GM12801 (cell line): ENCODE measurements around the gene ZDHHC24.

ENCODE experiments used
- CTCF ChIP-seq: IDR thresholded peaks from one replicate; pipeline ENCODE4 v1.5.1; 2011; ENCODE audit warnings: control low read depth; ENCODE audit not compliant: insufficient read length; ENCODE audit errors: extremely low read depth

Gene ZDHHC24

DNA sequence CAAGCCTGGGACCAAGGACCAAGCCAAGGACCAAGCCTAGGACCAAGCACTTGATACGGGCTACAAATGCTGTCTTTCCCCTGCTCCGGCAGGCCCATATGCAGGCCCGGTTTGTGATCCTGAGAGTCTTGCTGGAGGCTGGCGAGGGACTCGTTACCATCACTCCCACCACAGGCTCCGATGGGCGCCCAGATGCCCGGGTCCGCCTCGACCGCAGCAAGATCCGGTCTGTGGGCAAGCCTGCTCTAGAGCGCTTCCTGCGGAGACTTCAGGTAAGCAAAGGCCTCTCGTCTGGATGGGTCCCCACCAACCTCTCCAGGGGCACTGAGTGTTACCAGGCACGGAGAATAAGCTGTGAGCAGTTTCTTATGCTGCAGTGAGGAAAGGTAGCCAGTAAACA, 48.6 kb downstream of the ZDHHC24 start:
- no peak for TF ChIP-seq CTCF

DNA sequence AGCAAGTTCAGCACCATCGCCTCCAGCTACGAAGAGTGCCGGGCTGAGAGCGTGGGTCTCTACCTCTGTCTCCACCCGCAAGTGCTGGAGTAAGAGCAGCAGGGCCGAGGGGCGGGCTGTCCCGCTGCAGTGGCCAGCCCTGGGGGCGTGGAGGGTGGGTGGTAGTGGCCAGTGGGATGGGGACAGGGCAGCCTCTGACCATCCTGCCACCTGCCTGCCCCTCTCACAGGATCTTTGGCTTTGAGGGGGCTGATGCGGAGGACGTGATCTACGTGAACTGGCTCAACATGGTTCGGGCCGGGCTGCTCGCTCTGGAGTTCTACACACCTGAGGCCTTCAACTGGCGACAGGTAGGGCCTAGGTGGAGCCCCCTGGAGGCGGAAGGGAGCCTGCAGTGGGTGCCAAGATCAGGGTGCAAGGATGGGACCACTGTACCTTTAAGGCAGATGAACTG, 50.4 kb downstream of the ZDHHC24 start:
- TF ChIP-seq CTCF = no peak

DNA sequence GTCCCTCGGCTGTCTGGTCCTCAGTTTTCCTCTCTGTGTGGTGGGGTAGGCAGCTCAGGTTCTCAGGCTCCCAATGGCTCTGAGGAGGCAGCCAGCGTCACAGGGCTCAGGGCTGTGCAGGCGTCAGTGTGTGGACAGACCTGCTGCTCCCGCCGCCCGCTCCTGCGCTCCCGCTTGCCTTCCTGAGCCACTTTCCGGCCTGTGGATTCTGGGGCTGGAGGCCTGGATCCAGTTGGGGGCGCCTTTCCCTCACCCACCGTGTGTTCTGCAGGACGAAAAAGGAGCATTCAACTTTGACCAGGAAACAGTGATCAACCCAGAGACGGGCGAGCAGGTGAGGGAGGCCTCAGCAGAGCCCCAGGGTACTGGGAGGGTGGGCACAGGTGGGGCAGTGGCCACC, 50.9 kb downstream of the ZDHHC24 start:
- TF ChIP-seq CTCF = no peak

- TF ChIP-seq CTCF = no peak
Measured at GRCh38 chr11:66494458-66494857, 51.4 kb downstream of the ZDHHC24 start.

DNA sequence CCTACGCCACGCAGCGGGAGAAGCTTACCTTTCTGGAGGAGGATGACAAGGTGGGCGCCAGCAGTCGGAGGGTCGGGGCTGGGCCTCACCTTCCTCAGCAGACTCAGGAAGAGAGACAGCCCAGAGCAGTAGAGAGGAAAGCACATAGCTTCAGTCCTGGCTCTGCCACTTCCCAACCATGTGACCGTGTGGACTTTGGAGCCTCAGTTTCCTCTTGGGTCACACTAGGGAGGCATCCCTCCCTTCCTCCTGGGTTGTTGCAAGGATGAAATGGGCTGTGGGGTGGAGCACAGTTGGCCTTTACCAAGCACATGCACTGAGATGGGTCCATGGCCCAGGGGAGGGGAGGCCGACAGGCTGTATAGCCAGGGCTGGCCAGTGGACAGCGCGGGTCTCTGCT, 52.7 kb downstream of the ZDHHC24 start:
- TF ChIP-seq CTCF = no peak

- no peak for TF ChIP-seq CTCF
Measured at GRCh38 chr11:66492161-66492865, 53.5 kb downstream of the ZDHHC24 start.

DNA sequence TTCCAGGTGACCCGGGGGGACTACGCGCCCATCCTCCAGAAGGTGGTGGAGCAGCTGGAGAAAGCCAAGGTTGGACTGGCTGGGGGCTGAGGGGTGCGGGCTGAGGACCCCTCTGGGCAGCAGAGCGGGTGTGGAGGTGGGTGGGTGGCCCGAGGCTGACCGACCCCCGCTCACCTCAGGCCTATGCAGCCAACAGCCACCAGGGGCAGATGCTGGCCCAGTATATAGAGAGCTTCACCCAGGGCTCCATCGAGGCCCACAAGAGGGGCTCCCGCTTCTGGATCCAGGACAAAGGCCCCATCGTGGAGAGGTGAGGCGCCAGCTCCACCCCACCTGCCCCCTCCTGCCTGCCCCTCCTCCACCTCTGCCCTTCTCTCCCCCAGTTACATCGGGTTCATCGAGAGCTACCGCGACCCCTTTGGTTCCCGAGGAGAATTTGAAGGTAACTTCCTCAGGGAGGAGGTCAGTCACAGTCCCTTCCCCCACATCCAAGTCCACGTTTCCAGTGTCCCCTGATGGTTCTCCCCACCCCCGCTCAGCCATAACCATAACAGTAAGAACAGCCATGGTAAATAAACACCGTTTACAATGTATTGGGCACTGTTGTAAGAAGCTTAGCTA, 54.4 kb downstream of the ZDHHC24 start:
- TF ChIP-seq CTCF = no peak
